ENCODE measurements around the gene EEF2KMT. TPM values are rescaled to one million over a fixed set of nuclear protein-coding genes. Genes with fewer than 3 reads are reported as not detected.
A peak's percentile ranks its signal among the peaks of the same experiment; 100 is the strongest.
"Not testable (repeated sequence)": the region's sequence is repeated elsewhere in the genome, so short reads cannot be mapped to it uniquely, and the experiment has no call there.

Gene EEF2KMT
- total RNA-seq, 1 experiment from 2014 or later, result 24.4 TPM

GRCh38 chr16:5108505-5109158 is 11.0 kb upstream of the EEF2KMT start:
- Histone ChIP-seq H3K27me3 (ENCODE audit: control insufficient read depth, insufficient read depth, low read length) (no peaks in the 10 kb centered on the region), H3K4me1 (ENCODE audit: control insufficient read depth, insufficient read depth, low read length) (no peaks in the 10 kb centered on the region), H3K27ac (ENCODE audit: low read length) (no peak overlapping the region), H3K9me3 (ENCODE audit: control insufficient read depth, insufficient read depth, low read depth, low read length) (no peaks in the 10 kb centered on the region), H3K4me3 (ENCODE audit: low read depth in 2 of 2, low read length in 2 of 2) (no peak overlapping the region), H3K36me3 (ENCODE audit: control insufficient read depth, insufficient read depth, low read length) (no peaks in the 10 kb centered on the region)
- DNase-seq (ENCODE audit: low read depth, low spot score), result no peak
- ChIA-PET POLR2A (no interaction called here), CTCF (no interaction called here)
- ATAC-seq, result peak; percentile 45; the same call in 1 of the 2 replicates
- no TSS peak for BruUV-seq (replicated peaks)
- TF ChIP-seq SIN3A (IDR thresholded peaks at IDR 0.05; ENCODE audit: borderline replicate concordance, insufficient read depth, low read depth, low read length) (no peak), REST (IDR thresholded peaks at IDR 0.05; ENCODE audit: insufficient read depth in 1 of 2, low read depth in 2 of 2, low read length in 1 of 2) (no peak), TCF7L2 (IDR thresholded peaks at IDR 0.05; ENCODE audit: low read depth, low read length) (no peak), POLR2AphosphoS5 (IDR thresholded peaks at IDR 0.05; ENCODE audit: low read depth, low read length) (no peak), CTCF (IDR thresholded peaks at IDR 0.05) (no peak)
- in situ Hi-C loops (cut with HindIII; ENCODE audit: low pct_unique_long_range_greater_than_20kb, low sequenced_read_pairs), result no loop called here
- intact Hi-C loops (cut with micrococcal nuclease; ENCODE audit: unreplicated experiment), result no loop called here

- POLR2A ChIA-PET; BruUV-seq (replicated peaks); CTCF ChIA-PET; in situ Hi-C loops (cut with HindIII; ENCODE audit: low pct_unique_long_range_greater_than_20kb, low sequenced_read_pairs); H3K36me3 ChIP-seq (ENCODE audit: control insufficient read depth, insufficient read depth, low read length); H3K27ac ChIP-seq (ENCODE audit: low read length); H3K4me3 ChIP-seq (ENCODE audit: low read depth in 2 of 2, low read length in 2 of 2); intact Hi-C loops (cut with micrococcal nuclease; ENCODE audit: unreplicated experiment); ATAC-seq; H3K4me1 ChIP-seq (ENCODE audit: control insufficient read depth, insufficient read depth, low read length); H3K9me3 ChIP-seq (ENCODE audit: control insufficient read depth, insufficient read depth, low read depth, low read length); DNase-seq (ENCODE audit: low read depth, low spot score); H3K27me3 ChIP-seq (ENCODE audit: control insufficient read depth, insufficient read depth, low read length): not testable (repeated sequence)
Observed at GRCh38 chr16:5105039-5105438, 7.4 kb upstream of the EEF2KMT start.

- CTCF ChIA-PET; ATAC-seq; H3K4me3 ChIP-seq (ENCODE audit: low read depth in 2 of 2, low read length in 2 of 2); H3K27ac ChIP-seq (ENCODE audit: low read length); BruUV-seq (replicated peaks); DNase-seq (ENCODE audit: low read depth, low spot score); intact Hi-C loops (cut with micrococcal nuclease; ENCODE audit: unreplicated experiment); POLR2A ChIA-PET; in situ Hi-C loops (cut with HindIII; ENCODE audit: low pct_unique_long_range_greater_than_20kb, low sequenced_read_pairs); H3K27me3 ChIP-seq (ENCODE audit: control insufficient read depth, insufficient read depth, low read length); H3K9me3 ChIP-seq (ENCODE audit: control insufficient read depth, insufficient read depth, low read depth, low read length); H3K36me3 ChIP-seq (ENCODE audit: control insufficient read depth, insufficient read depth, low read length); H3K4me1 ChIP-seq (ENCODE audit: control insufficient read depth, insufficient read depth, low read length): not testable (repeated sequence)
Observed at GRCh38 chr16:5103296-5104032, 5.9 kb upstream of the EEF2KMT start.

GRCh38 chr16:5099174-5099573 is 1.6 kb upstream of the EEF2KMT start:
- H3K36me3 ChIP-seq (ENCODE audit: control insufficient read depth, insufficient read depth, low read length); H3K9me3 ChIP-seq (ENCODE audit: control insufficient read depth, insufficient read depth, low read depth, low read length); CTCF ChIA-PET; H3K27me3 ChIP-seq (ENCODE audit: control insufficient read depth, insufficient read depth, low read length); H3K27ac ChIP-seq (ENCODE audit: low read length); in situ Hi-C loops (cut with HindIII; ENCODE audit: low pct_unique_long_range_greater_than_20kb, low sequenced_read_pairs); intact Hi-C loops (cut with micrococcal nuclease; ENCODE audit: unreplicated experiment); ATAC-seq; DNase-seq (ENCODE audit: low read depth, low spot score); BruUV-seq (replicated peaks); H3K4me1 ChIP-seq (ENCODE audit: control insufficient read depth, insufficient read depth, low read length): not testable (repeated sequence)
- peak overlapping the region in 1 of 2 experiments; percentile 54; a peak in 2 of 4 replicates for H3K4me3 ChIP-seq (ENCODE audit: low read depth in 2 of 2, low read length in 2 of 2)
- POLR2A ChIA-PET, result interaction anchor here (0.7 kb wide), 1 partner anchor 13 kb away, joined by 3 read pairs; no protein-coding TSS in a partner anchor

Data from Panc1 (cell line).